Tibial nerve (tissue), 3 donors: ENCODE measurements around the gene GABPB1.

ENCODE experiments used
- POLR2A ChIP-seq, 2 donors: fragments of 450-650 bp; IDR thresholded peaks; one replicate each; pipeline ENCODE4 v1.6.1; 2017; ENCODE audit warnings: antibody characterized with exemption in 2 of 2, mild to moderate bottlenecking in 2 of 2, moderate library complexity in 2 of 2
- TF ChIP-seq, protein P1 (sequence below), 5 experiments: fragments of 200-600 bp in 3 of 5; fragments of 450-650 bp in 2 of 5; sonication (generic) in 3 of 5; IDR thresholded peaks; one replicate each; pipeline ENCODE4 v1.5.1; 2016 to 2019; ENCODE audit warnings: antibody characterized with exemption in 5 of 5, mild to moderate bottlenecking in 3 of 5, moderate library complexity in 2 of 5

DNA sequence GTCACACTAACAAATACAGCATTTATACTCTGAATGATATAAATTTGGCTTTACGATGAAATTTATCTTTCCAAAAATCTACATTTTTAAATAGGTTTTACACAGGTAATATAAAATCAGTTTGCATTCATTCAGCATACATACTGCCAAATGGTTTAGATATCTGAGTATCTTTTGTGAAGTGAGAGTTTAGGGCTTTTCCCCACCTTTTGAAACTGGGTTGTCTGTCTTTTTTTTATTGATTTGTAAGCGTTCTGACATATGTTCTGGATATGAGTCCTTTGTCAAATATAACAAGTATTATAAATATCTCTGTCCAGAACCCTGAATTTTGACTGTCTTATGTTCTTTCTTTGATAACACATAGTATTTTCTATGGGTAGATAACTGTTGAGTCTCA is 42.4 kb downstream of the GABPB1 start:
- no peak for TF ChIP-seq POLR2A (IDR thresholded peaks at IDR 0.05)
- TF ChIP-seq, protein P1, sequence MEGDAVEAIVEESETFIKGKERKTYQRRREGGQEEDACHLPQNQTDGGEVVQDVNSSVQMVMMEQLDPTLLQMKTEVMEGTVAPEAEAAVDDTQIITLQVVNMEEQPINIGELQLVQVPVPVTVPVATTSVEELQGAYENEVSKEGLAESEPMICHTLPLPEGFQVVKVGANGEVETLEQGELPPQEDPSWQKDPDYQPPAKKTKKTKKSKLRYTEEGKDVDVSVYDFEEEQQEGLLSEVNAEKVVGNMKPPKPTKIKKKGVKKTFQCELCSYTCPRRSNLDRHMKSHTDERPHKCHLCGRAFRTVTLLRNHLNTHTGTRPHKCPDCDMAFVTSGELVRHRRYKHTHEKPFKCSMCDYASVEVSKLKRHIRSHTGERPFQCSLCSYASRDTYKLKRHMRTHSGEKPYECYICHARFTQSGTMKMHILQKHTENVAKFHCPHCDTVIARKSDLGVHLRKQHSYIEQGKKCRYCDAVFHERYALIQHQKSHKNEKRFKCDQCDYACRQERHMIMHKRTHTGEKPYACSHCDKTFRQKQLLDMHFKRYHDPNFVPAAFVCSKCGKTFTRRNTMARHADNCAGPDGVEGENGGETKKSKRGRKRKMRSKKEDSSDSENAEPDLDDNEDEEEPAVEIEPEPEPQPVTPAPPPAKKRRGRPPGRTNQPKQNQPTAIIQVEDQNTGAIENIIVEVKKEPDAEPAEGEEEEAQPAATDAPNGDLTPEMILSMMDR (IDR thresholded peaks at IDR 0.05) = no peak
